OCI-LY3 (cell line): ENCODE results near the gene EIF3L.

Source experiments
- CTCF ChIP-seq: fragments of 200-600, 300-600 bp; sonication (generic); IDR thresholded peaks from 2 replicates; pipeline ENCODE4 v1.5.1; 2014; ENCODE audit warnings: antibody characterized with exemption, low read length, low read depth
- EZH2phosphoT487 ChIP-seq: fragments of 200-600 bp; shearing (Covaris generic); IDR thresholded peaks from 2 replicates; pipeline ENCODE4 v1.6.1; 2018; ENCODE audit warnings: antibody characterized with exemption, mixed run types, low read depth

DNA sequence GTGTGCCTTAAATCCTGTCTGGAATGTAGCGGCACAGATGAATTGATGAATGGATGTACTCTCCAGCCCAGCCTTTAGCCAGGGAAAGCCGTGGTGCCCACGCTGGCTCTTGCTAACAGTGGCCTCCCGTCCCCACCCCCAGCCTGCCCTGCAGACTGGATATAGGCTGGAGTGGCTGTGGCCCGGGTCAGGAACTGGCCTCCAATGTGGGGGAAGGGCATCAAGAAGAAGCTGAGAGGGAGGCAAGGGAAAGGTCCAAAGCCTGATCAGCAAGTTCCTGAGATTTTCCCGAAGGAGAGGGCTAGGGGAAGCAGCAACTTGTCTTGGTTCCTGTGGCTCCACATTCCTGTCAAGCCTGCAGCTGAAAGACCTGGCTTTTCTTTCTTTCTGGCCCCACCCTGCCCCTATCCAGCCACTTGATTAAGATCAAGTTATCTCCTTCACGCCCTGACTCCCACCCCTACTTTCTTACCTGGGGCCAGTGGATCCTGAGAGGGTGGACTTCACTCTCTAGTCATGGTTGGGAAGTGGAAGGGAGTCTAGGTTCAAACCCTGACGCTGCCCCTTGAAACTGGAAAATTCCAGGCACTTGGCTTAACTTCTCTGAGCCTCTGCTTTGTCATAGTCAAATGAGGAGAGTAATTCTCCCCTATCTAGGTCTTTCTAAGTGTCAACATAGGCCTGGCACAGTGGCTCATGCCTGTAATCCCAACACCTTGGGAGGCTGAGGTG, 45.9 kb downstream of the EIF3L start:
- no peak for TF ChIP-seq CTCF
- no peak for TF ChIP-seq EZH2phosphoT487
